Uterus (tissue), 2 donors: Measurements from ENCODE around the gene LBHD2.

Experiments used
- POLR2A ChIP-seq, 2 donors: fragments of 450-650 bp; IDR thresholded peaks; one replicate each; pipeline ENCODE4 v1.6.1; 2016; ENCODE audit warnings: antibody characterized with exemption in 2 of 2, mild to moderate bottlenecking in 1 of 2, moderate library complexity in 1 of 2
- TF ChIP-seq, protein P1 (sequence below), 4 experiments: fragments of 200-600 bp in 2 of 4; fragments of 450-650 bp in 2 of 4; sonication (generic) in 2 of 4; IDR thresholded peaks; one replicate each; pipeline ENCODE4 v1.5.1; 2016 to 2019; ENCODE audit warnings: antibody characterized with exemption in 4 of 4, mild to moderate bottlenecking in 2 of 4, moderate library complexity in 1 of 4

DNA sequence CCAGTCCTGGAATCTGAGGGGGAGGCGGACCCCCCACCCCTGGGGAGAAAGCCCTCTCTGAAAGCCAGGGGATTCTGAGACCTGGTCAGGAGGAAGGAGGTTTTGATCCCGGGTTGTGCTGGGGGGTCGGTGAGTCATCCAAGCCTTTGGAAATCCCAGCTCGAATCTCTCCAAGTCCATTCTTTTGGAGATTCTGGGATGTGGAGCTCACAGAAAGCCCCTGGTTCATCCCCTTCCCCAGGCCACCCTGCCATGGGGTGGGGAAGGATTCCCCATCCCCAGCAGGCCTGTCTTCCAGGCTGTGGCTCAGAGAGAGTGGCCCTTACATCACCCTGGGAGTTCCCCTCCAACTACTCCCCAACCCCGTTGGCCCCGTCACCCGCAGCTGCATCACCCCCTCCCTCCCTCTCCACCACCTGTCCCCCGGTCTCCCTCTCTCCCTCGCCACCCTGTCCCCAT, 24.8 kb downstream of the LBHD2 start:
- no peak for TF ChIP-seq POLR2A (IDR thresholded peaks at IDR 0.05)
- TF ChIP-seq, protein P1, sequence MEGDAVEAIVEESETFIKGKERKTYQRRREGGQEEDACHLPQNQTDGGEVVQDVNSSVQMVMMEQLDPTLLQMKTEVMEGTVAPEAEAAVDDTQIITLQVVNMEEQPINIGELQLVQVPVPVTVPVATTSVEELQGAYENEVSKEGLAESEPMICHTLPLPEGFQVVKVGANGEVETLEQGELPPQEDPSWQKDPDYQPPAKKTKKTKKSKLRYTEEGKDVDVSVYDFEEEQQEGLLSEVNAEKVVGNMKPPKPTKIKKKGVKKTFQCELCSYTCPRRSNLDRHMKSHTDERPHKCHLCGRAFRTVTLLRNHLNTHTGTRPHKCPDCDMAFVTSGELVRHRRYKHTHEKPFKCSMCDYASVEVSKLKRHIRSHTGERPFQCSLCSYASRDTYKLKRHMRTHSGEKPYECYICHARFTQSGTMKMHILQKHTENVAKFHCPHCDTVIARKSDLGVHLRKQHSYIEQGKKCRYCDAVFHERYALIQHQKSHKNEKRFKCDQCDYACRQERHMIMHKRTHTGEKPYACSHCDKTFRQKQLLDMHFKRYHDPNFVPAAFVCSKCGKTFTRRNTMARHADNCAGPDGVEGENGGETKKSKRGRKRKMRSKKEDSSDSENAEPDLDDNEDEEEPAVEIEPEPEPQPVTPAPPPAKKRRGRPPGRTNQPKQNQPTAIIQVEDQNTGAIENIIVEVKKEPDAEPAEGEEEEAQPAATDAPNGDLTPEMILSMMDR (IDR thresholded peaks at IDR 0.05) = no peak
